SK-N-SH treated with all-trans-retinoic acid at 6 μM for 48 hours (cell line): ENCODE measurements around the gene PALLD.

Experiments
- BACH2 ChIP-seq: fragments of 250-450 bp; sonication (Bioruptor Pico); IDR thresholded peaks from 2 replicates; pipeline ENCODE4 v1.9.0; 2021; ENCODE audit warnings: mild to moderate bottlenecking, borderline replicate concordance
- TSHZ2 ChIP-seq: fragments of 250-450 bp; sonication (Bioruptor Pico); IDR thresholded peaks from 2 replicates; pipeline ENCODE4 v1.5.0; 2020; ENCODE audit warnings: mild to moderate bottlenecking, moderate library complexity
- ZC3H10 ChIP-seq: fragments of 250-450 bp; sonication (Bioruptor Pico); IDR thresholded peaks from 2 replicates; pipeline ENCODE4 v1.5.1; 2021; ENCODE audit warnings: mild to moderate bottlenecking, moderate library complexity
- TF ChIP-seq, protein P1 (sequence below): fragments of 250-450 bp; sonication (Bioruptor Pico); IDR thresholded peaks from 2 replicates; pipeline ENCODE4 v1.8.0; 2020; ENCODE audit warnings: mild to moderate bottlenecking, moderate library complexity, borderline replicate concordance

DNA sequence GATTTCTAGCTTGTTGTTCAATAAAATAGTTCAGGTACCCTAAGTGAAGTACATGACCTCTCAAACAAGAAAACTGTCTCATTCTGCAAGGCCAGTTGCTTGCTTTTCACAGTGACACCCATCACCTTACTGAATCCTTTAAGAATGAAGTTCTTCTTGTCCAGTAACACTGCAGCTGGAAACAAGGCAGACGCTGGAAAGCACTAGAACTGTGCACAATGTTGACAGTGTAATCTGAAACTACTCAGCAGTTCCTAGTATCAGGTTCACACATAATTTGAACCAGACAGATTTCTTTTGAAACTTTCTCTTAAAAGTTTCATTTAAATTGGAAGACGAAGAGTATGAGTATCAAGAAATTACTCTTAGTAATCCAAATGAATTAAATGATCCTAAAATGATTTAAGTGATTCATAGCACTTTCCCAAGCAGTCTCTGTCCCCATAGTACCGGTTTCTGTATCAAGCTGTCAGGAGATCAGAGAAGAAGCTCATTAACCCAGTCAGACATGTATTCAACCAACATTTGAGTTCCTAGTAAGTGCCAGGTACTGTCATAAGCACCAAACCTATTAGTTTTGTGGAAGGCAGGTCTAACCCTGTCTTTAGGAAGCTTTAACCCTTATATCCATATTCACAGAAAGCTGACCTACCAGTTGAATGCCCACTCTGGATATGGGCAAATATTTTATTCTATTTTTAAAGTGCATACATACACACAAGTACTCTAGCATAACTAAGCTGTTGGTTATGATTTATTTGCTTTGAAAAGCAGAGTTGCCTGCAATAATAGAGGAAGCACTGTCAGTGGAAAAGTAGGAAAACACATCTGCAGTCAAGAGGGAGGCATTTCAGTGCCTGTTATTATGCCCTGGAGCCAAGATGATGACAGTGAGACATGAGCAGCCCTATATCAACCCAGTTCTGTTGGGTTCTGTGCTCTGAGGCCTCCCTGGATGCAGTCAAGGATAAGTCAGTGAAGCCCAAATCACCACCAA, 63.6 kb downstream of the PALLD start:
- TF ChIP-seq ZC3H10 (CRISPR knock-in tag) (no peak), BACH2 (CRISPR knock-in tag) (no peak), TSHZ2 (CRISPR knock-in tag) (no peak)
- TF ChIP-seq, protein P1, sequence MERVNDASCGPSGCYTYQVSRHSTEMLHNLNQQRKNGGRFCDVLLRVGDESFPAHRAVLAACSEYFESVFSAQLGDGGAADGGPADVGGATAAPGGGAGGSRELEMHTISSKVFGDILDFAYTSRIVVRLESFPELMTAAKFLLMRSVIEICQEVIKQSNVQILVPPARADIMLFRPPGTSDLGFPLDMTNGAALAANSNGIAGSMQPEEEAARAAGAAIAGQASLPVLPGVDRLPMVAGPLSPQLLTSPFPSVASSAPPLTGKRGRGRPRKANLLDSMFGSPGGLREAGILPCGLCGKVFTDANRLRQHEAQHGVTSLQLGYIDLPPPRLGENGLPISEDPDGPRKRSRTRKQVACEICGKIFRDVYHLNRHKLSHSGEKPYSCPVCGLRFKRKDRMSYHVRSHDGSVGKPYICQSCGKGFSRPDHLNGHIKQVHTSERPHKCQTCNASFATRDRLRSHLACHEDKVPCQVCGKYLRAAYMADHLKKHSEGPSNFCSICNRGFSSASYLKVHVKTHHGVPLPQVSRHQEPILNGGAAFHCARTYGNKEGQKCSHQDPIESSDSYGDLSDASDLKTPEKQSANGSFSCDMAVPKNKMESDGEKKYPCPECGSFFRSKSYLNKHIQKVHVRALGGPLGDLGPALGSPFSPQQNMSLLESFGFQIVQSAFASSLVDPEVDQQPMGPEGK = no peak
